ENCODE results near the gene CLCN7. TPM values are rescaled to one million over a fixed set of nuclear protein-coding genes. Genes with fewer than 3 reads are reported as not detected.

The CLCN7 gene
- total RNA-seq, 1 donor, result 134 TPM

DNA sequence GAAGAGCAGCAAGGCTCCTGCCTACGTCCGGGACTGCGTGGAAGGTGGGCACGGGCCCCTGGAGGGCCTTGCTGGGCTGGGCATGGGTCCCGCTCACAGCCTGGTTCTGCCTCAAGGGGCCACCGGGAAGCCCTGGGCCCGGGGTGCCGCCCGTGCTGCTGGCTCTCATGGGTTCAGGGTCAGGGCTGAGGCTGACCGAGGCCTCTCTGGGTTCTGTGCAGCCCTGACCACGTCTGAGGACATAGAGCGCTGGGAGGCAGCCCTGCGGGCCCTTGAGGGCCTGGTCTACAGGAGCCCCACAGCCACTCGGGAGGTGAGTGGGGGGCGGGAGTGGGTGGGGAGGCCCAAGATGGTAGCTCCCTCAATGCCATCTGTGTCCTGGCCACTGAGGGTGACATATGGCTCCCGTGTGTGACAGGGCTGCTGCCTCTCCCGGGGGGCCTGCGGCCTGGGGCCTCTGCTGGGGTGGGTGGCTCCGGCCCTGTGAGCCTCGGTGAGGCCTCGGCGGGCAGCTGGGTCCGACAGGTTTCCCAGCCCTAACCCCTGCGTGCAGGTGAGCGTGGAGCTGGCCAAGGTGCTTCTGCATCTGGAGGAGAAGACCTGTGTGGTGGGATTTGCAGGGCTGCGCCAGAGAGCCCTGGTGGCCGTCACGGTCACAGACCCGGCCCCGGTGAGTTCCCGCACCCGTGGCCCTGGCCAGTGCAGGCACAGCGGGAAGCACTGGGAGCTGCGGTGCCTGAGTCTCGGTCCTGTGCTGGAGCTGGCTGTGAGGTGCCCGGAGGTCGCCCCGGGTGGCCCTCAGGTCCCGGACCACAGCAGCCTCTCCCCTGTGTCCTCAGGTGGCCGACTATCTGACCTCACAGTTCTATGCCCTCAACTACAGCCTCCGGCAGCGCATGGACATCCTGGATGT, 27.5 kb upstream of the CLCN7 start:
- DNase-seq (ENCODE audit: low read depth in 2 of 3, low spot score in 2 of 3), result no peak

DNA sequence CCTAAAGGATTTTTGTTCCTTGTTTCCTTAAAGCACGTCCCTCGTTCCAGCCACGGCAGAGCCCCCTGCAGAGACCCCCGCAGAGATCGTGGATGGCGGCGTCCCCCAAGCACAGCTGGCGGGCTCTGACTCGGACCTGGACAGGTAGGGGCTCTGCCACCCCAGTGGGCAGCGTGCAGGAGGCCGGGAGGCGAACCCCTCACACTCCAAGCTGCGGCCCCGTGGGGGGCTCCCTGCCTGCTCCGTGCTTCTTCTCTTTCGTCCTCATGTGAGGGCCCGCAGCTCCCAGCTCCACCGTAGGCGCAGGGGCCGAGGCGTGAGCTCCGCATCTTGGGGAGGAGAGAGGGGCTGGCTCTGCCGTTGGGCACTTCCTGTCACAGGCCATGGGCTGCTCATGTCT, 26.8 kb upstream of the CLCN7 start:
- DNase-seq (ENCODE audit: low read depth in 2 of 3, low spot score in 2 of 3), result no peak

DNA sequence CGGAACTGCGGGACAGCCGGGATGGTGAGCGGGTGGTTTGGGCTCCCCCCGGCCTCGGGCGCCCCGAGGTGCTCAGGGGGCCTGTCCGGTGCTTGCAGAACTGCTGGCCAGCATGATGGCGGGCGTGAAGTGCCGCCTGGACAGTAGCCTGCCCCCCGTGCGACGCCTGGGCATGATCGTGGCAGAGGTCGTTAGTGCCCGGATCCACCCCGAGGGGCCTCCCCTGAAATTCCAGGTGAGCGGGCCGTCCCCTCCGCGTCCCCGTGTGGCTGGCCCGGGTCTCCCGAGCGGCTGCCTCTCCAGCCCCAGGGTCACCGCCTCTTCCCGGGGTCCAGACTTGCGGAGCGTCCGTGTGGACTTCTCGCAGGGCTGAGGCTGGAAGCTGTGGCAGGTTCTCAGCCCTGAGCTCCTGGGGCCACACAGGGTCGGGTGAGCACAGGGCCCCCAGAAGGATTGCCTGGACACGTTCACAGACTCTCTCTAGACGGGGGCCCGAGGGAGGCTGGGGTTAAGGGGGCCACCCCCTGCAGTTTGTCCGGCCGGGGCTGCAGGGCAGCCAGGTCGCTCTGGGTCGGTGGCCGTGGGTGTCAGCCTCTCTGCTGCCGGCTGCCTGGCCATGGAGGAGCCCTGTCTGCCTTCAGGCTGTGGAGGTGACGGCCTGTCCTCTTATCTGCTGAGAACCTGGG, 25.8 kb upstream of the CLCN7 start:
- DNase-seq (ENCODE audit: low read depth in 2 of 3, low spot score in 2 of 3), result no peak

DNA sequence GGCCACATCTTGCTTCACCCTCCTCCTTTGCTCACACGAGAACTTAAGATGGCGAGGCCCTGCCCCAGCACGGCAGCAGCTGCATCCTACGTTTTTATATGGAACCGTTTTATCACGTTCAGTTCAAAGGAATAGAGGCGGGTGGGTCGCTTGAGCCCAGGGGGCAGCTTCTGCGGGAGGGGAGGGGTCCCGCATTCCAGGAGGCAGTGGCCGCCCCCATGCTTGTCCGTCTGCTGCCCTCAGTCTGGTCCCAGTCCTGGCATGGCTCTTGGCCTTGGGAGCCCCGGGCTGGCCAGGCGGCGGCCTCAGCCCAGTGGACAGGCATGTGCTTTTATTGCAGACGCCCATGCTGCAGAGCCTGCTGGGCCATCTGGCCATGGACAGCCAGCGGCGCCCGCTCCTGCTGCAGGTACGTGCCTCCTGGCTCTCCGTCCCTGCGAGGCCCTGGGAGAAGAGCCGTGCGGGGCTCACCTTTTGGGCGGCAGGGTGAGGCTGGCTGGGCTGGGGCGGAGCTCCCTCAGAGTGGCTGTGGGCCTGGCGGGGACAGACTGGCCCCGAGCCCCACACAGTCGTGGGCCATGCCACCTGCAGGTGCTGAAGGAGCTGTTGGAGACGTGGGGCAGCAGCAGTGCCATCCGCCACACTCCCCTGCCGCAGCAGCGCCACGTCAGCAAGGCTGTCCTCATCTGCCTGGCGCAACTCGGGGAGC, 25.1 kb upstream of the CLCN7 start:
- no peak for DNase-seq (ENCODE audit: low read depth in 2 of 3, low spot score in 2 of 3)

GRCh38 chr16:1498899-1499676, 24.3 kb upstream of the CLCN7 start:
- DNase-seq (ENCODE audit: low read depth in 2 of 3, low spot score in 2 of 3), result no peak

DNA sequence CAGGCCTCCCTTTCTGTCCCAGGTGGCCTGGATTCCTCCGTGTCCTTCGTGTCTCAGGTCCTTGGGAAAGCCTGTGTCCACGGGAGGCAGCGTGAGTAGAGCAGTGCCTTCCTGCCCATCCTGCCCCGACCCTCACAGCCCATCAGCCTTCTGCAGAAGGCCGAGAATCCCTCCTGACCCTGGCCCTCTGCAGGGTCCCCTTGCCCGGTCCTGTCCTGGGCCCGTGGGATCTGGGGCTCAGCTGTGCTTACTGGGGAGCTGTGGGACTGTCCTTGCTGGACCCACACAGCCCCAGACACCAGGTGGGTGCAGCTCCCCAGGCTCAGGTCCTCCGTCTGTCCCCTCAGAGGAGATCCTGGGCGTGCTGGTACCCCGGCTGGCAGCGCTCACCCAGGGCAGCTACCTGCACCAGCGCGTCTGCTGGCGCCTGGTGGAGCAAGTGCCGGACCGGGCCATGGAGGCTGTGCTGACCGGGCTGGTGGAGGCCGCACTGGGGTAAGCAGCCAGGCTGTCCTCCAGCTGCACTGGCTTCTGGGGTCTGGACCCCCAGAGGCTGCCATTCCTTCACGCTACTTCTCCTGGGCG, 22.3 kb upstream of the CLCN7 start:
- no peak for DNase-seq (ENCODE audit: low read depth in 2 of 3, low spot score in 2 of 3)

GRCh38 chr16:1496464-1496863, 21.6 kb upstream of the CLCN7 start:
- DNase-seq (ENCODE audit: low read depth in 2 of 3, low spot score in 2 of 3), result no peak

- no peak for DNase-seq (ENCODE audit: low read depth in 2 of 3, low spot score in 2 of 3)
These were observed 21.0 kb upstream of the CLCN7 start for GRCh38 chr16:1495889-1496262.

DNA sequence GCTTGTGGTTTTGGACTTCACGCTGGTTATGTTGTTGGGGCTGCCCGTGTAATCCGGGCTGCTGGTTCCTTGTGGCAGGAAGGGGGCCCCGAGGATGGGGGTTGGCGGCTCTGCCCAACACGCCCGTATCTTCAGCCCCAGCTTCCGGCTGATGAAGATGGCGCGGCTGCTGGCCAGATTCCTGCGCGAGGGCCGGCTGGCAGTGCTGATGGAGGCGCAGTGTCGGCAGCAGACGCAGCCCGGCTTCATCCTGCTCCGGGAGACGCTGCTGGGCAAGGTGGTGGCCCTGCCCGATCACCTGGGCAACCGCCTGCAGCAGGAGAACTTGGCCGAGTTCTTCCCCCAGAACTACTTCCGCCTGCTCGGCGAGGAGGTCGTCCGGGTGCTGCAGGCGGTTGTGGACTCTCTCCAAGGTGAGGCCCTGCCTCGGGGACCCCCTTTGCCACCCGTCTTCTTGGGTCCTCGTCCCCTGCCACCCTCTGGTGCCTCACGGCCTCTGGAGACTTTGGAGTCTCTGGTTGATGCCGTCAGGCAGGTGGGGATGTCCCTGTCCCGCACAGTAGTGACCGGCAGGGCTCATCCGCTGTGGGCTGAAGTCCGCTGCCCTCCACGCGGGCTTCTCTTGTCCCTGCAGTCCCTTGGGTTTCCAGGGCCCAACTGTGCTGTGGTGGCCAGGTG, 20.5 kb upstream of the CLCN7 start:
- DNase-seq (ENCODE audit: low read depth in 2 of 3, low spot score in 2 of 3), result no peak

DNA sequence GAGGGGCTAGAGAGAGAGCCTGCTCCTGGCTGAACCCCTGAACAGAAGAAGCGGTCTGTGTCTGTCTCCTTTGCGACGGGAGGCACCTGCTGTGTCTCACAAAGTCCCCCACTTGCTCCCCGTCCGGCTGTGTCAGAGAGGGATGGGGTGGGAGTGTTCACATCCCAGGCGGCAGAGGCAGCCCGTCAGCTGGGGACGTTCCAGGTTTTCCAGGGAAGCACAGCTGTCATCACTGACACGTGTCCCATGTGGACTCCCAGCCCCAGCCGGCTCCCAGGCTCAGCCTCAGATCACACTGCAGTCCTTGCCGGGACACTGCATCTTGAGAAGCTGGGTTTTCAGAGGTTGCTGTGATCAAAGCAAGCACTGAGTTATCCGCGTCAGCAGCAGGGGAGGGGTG, 19.9 kb upstream of the CLCN7 start:
- DNase-seq (ENCODE audit: low read depth in 2 of 3, low spot score in 2 of 3), result no peak

DNA sequence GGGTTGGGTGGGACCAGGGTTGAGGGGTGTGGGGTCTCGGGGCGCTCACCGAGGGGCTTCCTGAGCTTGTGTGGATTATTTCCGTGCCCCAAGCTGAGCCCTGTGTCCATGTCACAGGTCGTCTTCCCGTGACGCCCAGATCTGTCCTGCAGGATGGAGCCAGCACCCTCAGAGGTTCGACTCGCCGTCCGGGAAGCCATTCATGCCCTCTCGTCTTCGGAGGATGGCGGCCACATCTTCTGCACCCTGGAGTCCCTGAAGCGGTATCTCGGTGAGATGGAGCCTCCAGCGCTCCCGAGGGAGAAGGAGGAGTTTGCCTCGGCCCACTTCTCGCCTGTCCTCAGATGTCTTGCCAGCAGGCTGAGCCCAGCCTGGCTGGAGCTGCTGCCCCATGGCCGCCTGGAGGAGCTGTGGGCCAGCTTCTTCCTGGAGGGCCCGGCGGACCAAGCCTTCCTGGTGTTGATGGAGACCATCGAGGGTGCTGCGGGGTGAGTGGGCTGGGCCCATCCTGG, 19.4 kb upstream of the CLCN7 start:
- DNase-seq (ENCODE audit: low read depth in 2 of 3, low spot score in 2 of 3), result no peak

DNA sequence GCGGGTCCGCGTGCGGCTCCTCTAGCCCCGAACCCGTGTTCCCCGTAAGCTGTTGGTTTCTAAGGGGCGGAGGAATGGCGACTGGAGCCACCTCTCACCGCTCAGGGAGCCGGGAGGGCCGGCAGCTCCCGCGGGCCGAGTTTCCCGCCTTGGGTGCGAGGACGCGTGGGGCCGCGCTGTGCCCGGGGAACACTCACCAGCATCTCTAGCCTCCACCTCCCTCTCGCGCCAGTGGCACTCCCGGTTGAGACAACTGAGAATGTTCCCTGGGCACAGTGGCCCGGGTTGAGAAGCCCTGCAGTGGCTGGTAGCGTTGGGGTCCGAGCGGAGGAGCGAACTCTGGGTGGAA, 18.9 kb upstream of the CLCN7 start:
- DNase-seq (ENCODE audit: low read depth in 2 of 3, low spot score in 2 of 3), result peak in 1 of 3 donors; percentile 26

GRCh38 chr16:1492923-1493745, 18.3 kb upstream of the CLCN7 start, which contains the start of gene TELO2:
TELO2 (plus strand) TSS chr16:1493360; CDS start chr16:1494282, 922 bp downstream.
- DNase-seq (ENCODE audit: low read depth in 2 of 3, low spot score in 2 of 3), result peak; percentile 80 to 86 (median 82)

DNA sequence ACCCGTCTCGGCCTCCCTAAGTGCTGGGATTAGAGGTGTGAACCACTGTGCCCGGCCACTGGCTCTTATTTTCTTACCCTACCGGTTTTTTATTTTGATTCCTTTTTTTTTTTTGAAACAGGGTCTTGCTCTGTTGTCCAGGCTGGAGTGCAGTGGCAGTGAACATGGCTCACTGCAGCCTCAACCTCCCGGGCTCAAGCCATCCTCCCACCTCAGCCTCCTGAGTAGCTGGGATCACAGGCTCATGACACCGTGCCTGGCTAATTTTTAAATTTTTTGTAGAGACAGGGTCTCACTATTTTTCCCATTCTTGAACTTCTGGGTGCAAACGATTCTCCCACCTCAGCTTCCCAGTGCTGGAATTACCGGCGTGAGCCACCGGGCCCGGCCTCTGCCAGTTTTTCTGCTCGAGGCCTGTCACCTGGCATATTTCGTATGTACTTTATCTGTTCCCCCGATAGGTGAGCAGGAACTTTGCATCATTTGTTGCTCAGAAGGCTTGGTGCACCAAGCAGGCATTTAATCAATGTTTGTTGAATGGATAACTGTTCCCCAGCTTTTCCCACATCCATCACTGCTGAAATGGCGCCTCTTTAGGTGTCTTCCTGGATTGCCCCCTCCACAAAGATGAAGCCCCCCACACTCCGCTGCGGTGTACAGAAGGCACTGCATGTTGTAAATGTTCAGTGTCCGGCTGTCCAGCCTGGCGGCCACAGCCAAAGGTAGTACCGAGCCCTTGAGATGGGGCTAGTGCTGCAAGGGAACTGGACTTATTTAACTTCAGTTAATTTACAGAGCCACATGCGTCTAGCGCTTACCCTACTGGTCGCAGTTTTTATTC, 17.5 kb upstream of the CLCN7 start:
- DNase-seq (ENCODE audit: low read depth in 2 of 3, low spot score in 2 of 3), result no peak

GRCh38 chr16:1491327-1491726, 16.5 kb upstream of the CLCN7 start:
- no peak for DNase-seq (ENCODE audit: low read depth in 2 of 3, low spot score in 2 of 3)

GRCh38 chr16:1489077-1489476, 14.2 kb upstream of the CLCN7 start:
- no peak for DNase-seq (ENCODE audit: low read depth in 2 of 3, low spot score in 2 of 3)

DNA sequence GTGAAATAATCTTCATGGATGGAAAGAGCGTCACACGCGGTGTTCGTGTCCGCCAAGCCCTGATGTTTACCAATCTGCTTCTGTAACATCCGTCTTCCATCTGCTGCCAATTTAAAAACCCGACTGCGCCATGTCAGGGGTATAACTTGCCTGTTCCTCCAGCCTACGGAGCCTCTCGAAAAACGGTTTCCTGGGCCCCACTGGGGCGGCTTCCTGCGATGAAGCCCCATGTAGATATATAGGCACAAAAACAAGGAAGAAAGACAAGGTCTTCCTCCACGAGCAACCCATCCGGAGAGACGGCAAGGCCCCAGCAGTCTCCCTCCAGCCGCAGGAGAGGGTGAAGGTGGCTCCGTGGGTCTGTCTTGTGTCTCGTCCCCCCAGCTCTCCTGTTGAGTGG, 13.8 kb upstream of the CLCN7 start, which contains the start of gene PTX4:
PTX4 (minus strand) TSS at position 326 of the 400 bp plus-strand sequence; CDS start at position 291, 35 bp downstream.
- no peak for DNase-seq (ENCODE audit: low read depth in 2 of 3, low spot score in 2 of 3)
